ENCODE results near the gene FBLN5.

- TF ChIP-seq CTCF (IDR thresholded peaks at IDR 0.05; ENCODE audit: poor library complexity) (no peak), EZH2phosphoT487 (IDR thresholded peaks at IDR 0.05; ENCODE audit: low read depth, severe bottlenecking, unreplicated experiment) (no peak)
Observed at GRCh38 chr14:91857614-91858013, 89.9 kb downstream of the FBLN5 start.

Data from hepatocyte (in vitro differentiated cells).